ENCODE measurements around the gene THBS4.

DNA sequence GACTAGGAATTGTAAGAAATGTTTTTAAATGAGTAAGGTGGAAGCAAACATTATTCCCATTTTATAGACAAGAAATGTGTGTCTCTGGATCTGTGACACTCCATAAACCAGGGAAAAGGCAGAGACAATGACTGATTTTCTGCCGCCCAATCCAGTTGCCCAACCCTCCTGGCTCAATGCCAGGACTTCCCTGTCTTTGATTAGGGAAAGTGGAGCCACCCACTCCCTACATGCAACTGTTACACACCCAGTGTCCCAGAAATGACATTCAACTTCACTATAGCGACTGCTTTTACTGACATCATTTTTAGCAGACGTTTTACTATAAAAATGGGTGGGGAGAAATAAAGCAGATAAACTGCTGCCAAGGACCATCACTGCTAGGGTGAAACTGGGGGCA lies 79.7 kb downstream of the THBS4 start:
- TF ChIP-seq, protein P1, sequence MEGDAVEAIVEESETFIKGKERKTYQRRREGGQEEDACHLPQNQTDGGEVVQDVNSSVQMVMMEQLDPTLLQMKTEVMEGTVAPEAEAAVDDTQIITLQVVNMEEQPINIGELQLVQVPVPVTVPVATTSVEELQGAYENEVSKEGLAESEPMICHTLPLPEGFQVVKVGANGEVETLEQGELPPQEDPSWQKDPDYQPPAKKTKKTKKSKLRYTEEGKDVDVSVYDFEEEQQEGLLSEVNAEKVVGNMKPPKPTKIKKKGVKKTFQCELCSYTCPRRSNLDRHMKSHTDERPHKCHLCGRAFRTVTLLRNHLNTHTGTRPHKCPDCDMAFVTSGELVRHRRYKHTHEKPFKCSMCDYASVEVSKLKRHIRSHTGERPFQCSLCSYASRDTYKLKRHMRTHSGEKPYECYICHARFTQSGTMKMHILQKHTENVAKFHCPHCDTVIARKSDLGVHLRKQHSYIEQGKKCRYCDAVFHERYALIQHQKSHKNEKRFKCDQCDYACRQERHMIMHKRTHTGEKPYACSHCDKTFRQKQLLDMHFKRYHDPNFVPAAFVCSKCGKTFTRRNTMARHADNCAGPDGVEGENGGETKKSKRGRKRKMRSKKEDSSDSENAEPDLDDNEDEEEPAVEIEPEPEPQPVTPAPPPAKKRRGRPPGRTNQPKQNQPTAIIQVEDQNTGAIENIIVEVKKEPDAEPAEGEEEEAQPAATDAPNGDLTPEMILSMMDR (IDR thresholded peaks at IDR 0.05; ENCODE audit: poor library complexity): no peak
- no peak for TF ChIP-seq EZH2 (IDR thresholded peaks at IDR 0.05; ENCODE audit: borderline replicate concordance)

All from hepatocyte (in vitro differentiated cells).